ENCODE measurements around the gene RAB44. TPM values are rescaled to one million over a fixed set of nuclear protein-coding genes. Genes with fewer than 3 reads are reported as not detected.
"Not testable (repeated sequence)": the region's sequence is repeated elsewhere in the genome, so short reads cannot be mapped to it uniquely, and the experiment has no call there.

The RAB44 gene
- total RNA-seq, 1 donor from 2014 or later, result under 0.01 TPM

GRCh38 chr6:36703982-36704381 lies 6.4 kb downstream of the RAB44 start:
- DNase-seq (ENCODE audit: low read depth), result no peak
- no peaks in the 10 kb centered on the region for H3K36me3 ChIP-seq (ENCODE audit: control insufficient read depth, insufficient read depth, low read length)
- TF ChIP-seq CTCF (IDR thresholded peaks at IDR 0.05; ENCODE audit: insufficient read depth, low read length, severe bottlenecking), result no peak
- no peaks in the 10 kb centered on the region for H3K27me3 ChIP-seq (ENCODE audit: control insufficient read depth, insufficient read depth, low read length)
- FAIRE-seq, result no peak
- H3K4me3 ChIP-seq (ENCODE audit: low read depth, low read length), result no peak overlapping the region

- not testable (repeated sequence) for H3K4me3 ChIP-seq (ENCODE audit: low read depth, low read length); H3K27me3 ChIP-seq (ENCODE audit: control insufficient read depth, insufficient read depth, low read length); DNase-seq (ENCODE audit: low read depth); H3K36me3 ChIP-seq (ENCODE audit: control insufficient read depth, insufficient read depth, low read length); FAIRE-seq
Measured at GRCh38 chr6:36704961-36705577, 7.4 kb downstream of the RAB44 start.

GRCh38 chr6:36706339-36706738 lies 8.7 kb downstream of the RAB44 start:
- Histone ChIP-seq H3K27me3 (ENCODE audit: control insufficient read depth, insufficient read depth, low read length) (no peaks in the 10 kb centered on the region), H3K36me3 (ENCODE audit: control insufficient read depth, insufficient read depth, low read length) (no peaks in the 10 kb centered on the region), H3K4me3 (ENCODE audit: low read depth, low read length) (no peak overlapping the region)
- DNase-seq (ENCODE audit: low read depth) (no peak), FAIRE-seq (no peak)
- no peak for TF ChIP-seq CTCF (IDR thresholded peaks at IDR 0.05; ENCODE audit: insufficient read depth, low read length, severe bottlenecking)

- H3K4me3 ChIP-seq (ENCODE audit: low read depth, low read length), result no peak overlapping the region
- DNase-seq (ENCODE audit: low read depth) (no peak), FAIRE-seq (no peak)
- H3K36me3 ChIP-seq (ENCODE audit: control insufficient read depth, insufficient read depth, low read length), result no peaks in the 10 kb centered on the region
- no peaks in the 10 kb centered on the region for H3K27me3 ChIP-seq (ENCODE audit: control insufficient read depth, insufficient read depth, low read length)
- TF ChIP-seq CTCF (IDR thresholded peaks at IDR 0.05; ENCODE audit: insufficient read depth, low read length, severe bottlenecking), result no peak
Measured at GRCh38 chr6:36712816-36713215, 15.2 kb downstream of the RAB44 start.

GRCh38 chr6:36713846-36714245 lies 16.2 kb downstream of the RAB44 start:
- no peak overlapping the region for H3K4me3 ChIP-seq (ENCODE audit: low read depth, low read length)
- DNase-seq (ENCODE audit: low read depth) (no peak), FAIRE-seq (no peak)
- no peaks in the 10 kb centered on the region for H3K27me3 ChIP-seq (ENCODE audit: control insufficient read depth, insufficient read depth, low read length)
- H3K36me3 ChIP-seq (ENCODE audit: control insufficient read depth, insufficient read depth, low read length), result no peaks in the 10 kb centered on the region
- no peak for TF ChIP-seq CTCF (IDR thresholded peaks at IDR 0.05; ENCODE audit: insufficient read depth, low read length, severe bottlenecking)

- FAIRE-seq, result no peak
- TF ChIP-seq CTCF (IDR thresholded peaks at IDR 0.05; ENCODE audit: insufficient read depth, low read length, severe bottlenecking), result no peak
- Histone ChIP-seq H3K36me3 (ENCODE audit: control insufficient read depth, insufficient read depth, low read length) (no peaks in the 10 kb centered on the region), H3K4me3 (ENCODE audit: low read depth, low read length) (no peak overlapping the region), H3K27me3 (ENCODE audit: control insufficient read depth, insufficient read depth, low read length) (no peaks in the 10 kb centered on the region)
- DNase-seq (ENCODE audit: low read depth), result no peak
Measured at GRCh38 chr6:36714511-36714910, 16.9 kb downstream of the RAB44 start.
